HG03108 (cell line): ENCODE data around the gene EIPR1.

ENCODE experiments used
- ATAC-seq: cut with Tn5 transposase; IDR thresholded peaks from one replicate; pipeline ENCODE4 v1.9.1; 2021; ENCODE audit warnings: moderate library complexity; ENCODE audit not compliant: unreplicated experiment

The EIPR1 gene

DNA sequence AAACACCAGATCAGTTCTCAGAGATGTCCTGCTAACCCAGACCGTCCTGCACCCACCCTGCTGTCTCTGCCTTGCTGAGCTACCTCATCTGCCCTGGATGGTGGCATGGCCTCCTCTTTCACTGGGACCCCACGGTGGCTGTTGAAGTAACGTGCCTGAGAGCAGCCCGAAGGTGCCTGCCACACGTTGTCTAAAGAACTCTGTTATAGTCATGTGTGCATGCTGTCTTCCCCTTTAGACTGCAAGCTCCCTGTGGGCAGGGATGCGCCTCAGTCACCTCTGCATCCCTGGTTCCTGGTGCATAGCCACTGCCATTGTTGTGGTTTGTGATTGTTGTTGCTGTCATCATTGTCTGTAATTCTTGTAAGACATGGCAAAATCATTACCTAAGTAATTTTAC, 235.9 kb downstream of the EIPR1 start:
- no peak for ATAC-seq

DNA sequence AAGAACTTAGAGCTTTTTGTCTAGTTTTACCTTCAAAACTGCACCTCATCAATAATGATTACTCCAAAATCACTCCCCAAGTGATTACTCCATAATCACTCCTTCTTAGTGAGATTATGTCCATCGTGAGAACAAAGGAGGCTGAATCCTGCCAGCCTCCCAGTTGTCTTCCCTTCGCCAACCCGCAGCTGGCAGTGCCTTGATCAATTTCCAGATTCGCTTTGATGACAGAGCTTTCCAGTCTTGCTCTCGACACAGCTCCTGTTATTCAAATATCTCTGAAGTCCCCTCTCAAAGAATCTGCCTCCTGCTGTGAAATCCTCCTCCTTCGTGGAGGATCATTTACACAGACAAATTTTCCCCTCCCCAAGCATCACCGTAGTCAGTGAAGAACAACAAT, 237.7 kb downstream of the EIPR1 start:
- no peak for ATAC-seq
